ENCODE data around the gene ULK1.

DNA sequence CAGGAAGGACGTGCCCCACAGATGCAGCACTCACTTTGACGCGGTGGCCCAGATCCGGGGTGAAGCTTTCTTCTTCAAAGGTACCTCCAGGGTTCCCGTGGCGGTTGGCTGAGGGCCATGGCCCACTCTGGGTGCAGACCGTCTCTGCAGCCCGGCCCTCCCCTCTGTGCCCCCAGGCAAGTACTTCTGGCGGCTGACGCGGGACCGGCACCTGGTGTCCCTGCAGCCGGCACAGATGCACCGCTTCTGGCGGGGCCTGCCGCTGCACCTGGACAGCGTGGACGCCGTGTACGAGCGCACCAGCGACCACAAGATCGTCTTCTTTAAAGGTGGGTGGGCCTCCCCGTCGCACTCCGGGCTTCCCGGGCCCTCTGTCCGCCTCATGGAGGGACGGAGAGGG, 49.3 kb upstream of the ULK1 start:
- TF ChIP-seq POLR2A (IDR thresholded peaks at IDR 0.05; ENCODE audit: low read length): no peak
- no peak for TF ChIP-seq GATA1 (IDR thresholded peaks at IDR 0.05; ENCODE audit: low read depth, low read length)
